NCI-H1694 treated with DMSO at 0.1 percent for 48 hours (cell line): ENCODE results near the gene PHF1.
A peak's percentile ranks its signal among the peaks of the same experiment; 100 is the strongest.
"Not testable (repeated sequence)": the region's sequence is repeated elsewhere in the genome, so short reads cannot be mapped to it uniquely, and the experiment has no call there.

Experiments
- DNase-seq: peaks from one replicate; lab custom pipeline; 2025; lab: John Stamatoyannopoulos, UW

Gene PHF1

DNA sequence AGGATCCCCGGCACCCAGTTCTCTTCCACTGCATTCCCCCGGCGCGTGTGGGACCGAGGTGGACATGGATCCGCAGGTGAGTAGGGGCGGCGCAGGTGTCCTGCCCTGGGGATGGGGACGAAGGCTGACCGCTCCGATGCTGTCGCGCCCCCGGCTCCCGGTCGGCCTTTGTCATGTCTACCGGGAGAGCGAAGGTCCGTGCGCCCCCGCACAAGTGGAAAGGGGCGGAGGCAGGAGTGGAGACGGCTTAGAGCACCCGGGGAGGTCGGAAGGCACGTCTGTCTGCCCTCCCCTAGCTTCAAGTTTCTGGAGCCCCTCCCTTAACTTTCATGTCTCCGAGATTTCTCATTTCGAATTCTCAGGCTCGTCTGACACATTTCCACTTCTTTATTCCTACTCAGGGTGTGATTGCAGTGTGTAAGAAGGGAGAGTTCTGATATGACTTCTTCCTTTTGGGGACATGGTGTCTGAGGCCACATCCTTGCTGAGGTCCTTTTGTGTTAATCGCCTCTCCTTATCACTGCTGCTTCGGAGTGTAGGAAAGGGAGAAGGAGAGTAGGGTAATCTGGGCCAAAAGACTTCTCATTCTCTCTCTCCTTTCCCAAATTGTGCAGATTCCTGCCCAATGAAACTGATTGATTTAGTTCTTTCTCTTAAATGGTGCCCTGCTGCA, 18.8 kb upstream of the PHF1 start:
- no peak for DNase-seq

DNA sequence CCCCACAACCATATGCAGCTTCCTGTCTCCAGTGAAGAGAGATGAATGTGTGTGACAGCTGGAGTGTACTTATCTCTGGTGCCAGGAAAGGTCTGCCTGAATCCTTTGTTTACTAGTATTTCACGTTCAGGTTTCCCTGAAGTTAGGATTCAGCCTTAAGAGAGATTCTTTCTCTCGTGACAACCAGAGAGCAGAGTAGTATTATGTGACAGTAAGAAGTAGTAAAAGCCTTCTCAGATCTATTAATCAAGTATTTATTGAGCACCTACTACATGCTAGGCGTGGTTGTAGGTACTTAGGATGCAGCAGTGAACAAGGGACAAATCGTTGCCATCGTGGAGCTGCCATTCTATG, 18.2 kb upstream of the PHF1 start:
- peak; percentile 41 for DNase-seq

- no peak for DNase-seq
These were observed 17.8 kb upstream of the PHF1 start for GRCh38 chr6:33392979-33393378.

DNA sequence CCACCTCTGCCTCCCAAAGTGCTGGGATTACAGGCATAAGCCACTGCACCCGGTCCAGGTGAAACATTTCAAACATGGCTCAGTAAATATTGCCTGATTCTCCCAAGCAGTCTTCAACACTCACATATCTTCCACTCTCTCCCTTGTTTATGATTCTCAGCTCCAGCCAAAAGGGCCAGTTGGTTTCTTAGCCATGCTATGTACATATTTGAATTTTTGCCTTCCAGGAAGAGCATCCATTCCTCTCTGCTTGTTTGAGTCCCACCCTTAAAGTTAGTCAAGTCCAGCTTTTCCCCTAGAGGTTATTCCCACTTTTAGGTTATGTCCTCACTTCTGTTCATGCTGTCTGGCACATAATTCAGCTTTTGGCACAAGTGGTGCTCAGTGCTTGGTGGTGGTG, 13.3 kb upstream of the PHF1 start:
- DNase-seq, result no peak

DNA sequence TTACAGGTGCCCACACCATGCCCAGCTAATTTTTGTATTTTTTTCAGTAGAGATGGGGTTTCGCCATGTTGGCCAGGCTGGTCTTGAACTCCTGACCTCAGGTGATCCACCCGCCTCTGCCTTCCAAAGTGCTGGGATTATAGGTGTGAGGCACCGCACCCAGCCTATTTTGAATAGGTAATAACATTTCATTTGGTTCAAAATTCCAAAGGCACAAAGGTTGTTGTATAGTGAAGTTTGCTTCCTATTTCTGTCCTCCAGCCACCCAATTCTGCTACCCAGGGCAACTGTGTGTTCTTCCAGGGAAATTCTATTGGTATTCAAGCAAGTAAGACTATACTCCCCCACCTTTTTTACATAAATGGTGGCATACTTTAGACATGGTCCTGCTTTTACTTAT, 12.2 kb upstream of the PHF1 start:
- not testable (repeated sequence) for DNase-seq

- DNase-seq, result not testable (repeated sequence)
These were observed 10.9 kb upstream of the PHF1 start for GRCh38 chr6:33399881-33400280.

- DNase-seq, result no peak
These were observed 5.9 kb upstream of the PHF1 start for GRCh38 chr6:33404884-33405283.

- no peak for DNase-seq
These were observed 5.4 kb upstream of the PHF1 start for GRCh38 chr6:33405386-33405940.

DNA sequence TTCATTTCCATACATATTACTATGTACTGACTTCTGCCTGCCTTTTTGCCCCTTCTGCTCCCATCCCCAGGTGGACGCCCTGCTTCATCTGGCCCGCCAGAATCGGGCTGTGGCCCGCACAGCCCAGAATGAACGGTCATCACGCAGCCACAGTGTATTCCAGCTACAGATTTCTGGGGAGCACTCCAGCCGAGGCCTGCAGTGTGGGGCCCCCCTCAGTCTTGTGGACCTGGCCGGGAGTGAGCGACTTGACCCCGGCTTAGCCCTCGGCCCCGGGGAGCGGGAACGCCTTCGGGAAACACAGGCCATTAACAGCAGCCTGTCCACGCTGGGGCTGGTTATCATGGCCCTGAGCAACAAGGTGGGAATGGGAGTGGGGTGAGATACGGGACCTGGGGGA, 4.7 kb upstream of the PHF1 start:
- no peak for DNase-seq

DNA sequence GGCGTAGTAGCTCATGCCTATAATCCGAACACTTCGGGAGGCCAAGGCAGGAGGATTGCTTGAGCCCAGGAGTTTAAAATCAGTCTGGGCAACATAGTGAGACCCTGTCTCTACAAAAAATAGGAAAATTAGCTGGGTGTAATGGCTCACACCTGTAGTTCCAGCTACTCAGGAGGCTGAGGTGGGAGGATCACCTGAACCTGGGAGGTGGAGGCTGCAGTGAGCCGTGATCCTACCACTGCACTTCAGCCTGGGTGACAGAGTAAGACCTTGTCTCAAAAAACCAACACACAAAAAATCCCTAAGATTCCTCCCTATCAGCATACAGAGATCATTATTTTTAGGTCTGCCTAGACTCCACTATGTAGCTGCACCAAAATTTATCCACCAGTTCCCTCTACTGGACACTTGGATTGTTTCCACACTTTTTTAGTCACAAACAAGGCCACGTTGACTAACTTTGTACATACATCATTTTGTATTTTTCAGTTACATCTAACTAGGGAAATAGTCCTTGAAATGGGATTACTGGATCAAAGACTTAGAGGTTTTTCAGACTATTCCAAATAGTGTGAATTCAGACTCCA, 3.6 kb upstream of the PHF1 start:
- DNase-seq, result no peak

DNA sequence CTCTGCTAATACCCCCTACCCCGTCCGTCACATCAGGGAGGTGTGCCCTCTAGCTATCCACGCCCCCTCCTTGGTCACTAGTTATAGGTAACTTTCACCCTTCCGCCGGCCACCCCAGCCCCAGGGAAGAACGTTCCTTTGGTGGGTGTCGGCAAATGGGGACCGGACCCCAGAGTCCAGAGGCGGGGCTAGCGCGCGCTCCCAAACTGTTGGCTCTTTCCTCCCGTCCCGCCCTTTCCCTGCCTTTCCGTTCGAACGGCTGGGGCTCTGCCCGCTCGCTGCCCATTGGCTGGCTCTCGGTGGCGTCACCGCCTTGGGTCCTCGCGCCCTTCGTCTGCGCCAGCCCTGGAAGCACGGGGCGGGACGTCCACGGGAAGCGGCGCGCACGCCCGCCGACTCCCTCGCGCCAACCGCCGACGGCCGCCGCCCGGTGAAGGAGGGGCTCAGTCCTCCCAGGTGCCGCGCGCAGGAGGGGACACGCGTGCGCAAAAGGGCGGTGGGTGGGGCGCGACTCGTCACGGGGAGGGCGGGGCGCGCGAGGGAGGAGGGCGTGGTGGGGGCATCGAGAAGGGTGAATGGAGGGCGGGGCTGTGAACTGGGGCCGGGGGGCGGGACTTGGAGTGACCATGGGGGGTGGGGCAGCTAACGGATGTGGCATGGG, 634 bp upstream of the PHF1 start:
- DNase-seq, result peak; percentile 92

GRCh38 chr6:33411632-33412005, 805 bp downstream of the PHF1 start:
- no peak for DNase-seq

DNA sequence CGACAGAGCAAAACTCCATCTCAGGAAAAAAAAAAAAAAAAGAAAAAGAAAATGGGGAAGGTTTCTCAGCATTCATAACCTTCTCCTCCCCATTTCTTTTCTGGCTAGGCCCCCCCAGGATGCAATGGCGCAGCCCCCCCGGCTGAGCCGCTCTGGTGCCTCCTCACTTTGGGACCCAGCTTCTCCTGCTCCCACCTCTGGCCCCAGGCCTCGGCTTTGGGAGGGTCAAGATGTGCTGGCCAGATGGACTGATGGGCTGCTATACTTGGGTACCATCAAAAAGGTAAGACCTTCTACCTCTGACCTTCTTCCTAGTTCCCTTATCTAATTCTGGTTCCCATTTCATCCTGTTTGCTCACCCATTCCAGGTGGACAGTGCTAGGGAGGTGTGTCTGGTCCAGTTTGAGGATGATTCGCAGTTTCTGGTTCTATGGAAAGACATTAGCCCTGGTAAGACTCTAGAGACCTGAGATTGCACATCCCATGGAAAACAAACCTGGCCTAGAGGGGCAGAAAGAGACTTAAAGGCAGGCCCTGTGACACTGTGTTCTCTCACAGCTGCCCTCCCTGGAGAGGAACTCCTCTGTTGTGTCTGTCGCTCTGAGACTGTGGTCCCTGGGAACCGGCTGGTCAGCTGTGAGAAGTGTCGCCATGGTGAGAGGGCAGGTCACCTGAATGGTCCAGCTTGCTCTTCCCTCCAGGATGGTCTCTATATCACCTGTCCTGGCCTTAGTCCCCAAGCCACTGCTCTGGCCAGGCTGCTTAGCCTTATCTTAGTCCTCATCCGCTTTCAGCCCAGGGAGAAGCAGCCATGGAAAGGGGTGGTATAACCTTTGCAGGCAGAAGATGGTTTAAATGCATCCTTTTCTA, 1.6 kb downstream of the PHF1 start:
- DNase-seq, result no peak

DNA sequence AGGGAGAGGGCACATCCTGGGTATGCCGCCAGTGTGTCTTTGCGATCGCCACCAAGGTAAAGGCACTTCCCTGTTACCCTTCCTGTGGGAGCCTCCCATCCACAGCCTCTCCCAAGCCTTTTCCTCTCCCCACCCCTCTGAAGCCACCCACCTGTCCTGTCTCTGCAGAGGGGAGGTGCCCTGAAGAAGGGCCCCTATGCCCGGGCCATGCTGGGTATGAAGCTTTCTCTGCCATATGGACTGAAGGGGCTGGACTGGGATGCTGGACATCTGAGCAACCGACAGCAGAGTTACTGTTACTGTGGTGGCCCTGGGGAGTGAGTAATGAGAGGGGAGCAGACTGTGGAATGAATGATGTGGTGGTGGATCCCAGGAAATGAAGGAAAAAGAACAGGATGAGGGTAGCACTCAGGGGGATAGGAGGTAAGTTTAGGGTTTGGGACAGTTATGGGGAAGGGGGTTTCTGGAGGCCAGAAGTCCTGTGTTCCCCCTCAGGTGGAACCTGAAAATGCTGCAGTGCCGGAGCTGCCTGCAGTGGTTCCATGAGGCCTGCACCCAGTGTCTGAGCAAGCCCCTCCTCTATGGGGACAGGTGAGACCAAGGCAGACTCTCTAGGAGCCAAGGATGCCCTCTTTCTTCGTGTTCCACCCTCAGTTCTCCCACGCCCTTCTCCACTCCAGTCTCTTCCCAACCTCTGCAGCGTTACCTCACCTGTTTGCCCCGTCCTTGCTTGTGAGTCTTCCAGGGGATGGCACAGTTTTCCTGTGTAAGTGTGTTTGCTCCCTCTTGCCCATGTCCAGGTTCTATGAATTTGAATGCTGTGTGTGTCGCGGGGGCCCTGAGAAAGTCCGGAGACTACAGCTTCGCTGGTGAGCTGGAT, 2.7 kb downstream of the PHF1 start:
- DNase-seq, result no peak

DNA sequence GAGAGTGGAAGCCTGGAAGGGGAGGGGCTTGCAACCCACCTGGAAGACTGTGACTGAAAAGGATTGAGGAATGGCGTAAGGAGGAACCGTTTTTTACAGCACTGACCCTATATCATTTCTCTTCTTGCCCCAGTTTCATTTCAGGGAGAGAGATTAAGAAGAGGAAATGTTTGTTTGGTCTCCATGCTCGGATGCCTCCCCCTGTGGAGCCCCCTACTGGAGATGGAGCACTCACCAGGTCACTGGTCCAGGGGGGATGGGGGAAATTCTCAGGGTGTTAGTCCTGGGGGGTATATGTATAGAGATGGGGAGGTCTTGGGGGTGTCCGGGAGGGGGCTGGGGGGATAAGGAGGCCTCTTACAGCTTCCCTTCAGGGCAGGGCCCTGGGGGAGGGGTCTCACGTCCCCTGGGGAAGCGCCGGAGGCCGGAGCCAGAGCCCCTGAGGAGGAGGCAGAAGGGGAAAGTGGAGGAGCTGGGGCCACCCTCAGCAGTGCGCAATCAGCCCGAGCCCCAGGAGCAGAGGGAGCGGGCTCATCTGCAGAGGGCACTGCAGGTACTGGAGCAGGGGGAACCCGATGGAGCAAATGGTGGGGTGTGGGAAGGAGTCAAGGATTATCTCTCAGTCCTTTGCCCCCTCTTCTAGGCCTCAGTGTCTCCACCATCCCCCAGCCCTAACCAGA, 3.9 kb downstream of the PHF1 start:
- DNase-seq, result no peak

DNA sequence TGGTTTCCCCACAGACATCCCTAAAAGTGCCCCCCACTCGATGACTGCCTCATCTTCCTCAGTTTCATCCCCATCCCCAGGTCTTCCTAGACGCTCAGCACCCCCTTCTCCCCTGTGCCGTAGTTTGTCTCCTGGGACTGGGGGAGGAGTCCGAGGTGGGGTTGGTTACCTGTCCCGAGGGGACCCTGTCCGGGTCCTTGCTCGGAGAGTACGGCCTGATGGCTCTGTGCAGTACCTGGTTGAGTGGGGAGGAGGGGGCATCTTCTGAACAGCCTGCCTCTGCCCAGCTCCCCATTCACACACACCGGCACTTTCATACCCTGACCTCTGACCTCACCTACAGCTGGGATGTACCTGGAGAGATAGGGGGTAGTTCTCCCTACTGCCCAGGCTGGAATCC, 5.0 kb downstream of the PHF1 start:
- no peak for DNase-seq

DNA sequence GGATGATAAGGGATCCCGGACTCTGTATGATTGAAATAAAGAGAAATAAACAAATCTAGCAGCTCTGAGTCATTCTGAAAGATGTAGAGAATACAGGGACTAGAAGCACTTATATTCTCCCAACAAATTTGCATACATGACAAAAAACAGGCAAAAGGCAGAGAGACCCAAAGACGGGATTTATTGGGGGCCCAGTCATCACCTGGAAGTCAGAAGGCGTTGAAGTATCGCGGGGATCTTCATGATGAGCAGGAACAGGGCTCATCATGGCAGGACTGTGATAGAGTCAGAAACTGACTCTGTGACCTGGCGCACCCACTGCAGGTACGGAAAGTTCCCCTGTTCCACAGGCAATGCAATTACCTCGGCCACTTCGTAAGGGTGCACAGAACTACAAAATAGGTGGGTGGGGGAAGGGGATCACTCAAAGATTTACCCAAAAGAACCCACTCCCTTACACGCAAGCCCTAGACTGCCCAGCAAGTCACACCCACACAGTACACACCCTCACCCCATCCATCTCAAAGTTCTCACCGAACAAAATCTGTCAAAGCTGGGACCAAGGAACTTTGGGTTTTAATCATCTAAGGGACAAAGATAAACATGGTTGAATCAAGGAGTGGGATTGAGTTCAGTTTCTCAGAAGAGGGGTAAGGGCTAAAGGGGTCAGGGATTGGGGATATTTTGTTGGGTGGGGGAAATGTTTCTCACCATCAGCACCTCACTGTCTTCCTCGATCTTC, 5.7 kb downstream of the PHF1 start:
- DNase-seq, result no peak

DNA sequence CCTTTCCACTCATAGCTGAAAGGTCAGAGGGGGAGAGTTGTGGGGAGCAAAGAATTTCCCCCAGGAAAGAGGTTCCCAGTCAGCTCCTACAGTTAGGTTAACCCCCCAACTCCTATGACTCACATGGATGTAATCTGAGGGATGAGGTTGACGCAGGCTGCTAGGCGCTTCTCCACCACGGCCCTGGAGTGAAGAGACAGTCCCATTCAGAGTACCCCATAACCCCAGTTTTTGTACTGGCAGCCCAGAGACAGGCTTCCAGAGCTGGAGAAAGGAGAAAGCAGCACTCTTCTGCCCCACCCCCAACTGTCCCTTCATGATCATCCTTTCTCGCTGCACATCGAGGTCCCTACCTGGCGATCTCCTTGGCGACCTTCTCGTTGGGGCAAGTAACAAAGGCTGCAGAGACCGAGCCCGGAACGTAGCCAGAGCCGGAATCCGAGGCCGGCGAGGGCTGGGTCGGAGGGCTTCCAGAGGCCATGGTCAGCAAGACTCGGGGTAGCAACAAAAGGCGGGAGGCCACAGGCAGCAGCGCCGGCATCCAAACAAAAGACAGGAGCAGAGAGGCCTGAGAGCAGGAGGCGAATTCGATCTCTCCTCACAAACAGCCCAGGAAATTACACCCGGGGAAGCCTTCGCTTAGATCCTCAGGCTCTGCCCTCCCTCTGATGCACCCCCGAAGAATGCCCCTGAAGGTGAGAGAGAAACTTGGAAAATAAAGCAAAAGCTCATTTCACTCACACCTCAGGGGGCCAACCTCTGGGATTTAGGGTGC, 6.5 kb downstream of the PHF1 start:
- DNase-seq, result no peak

DNA sequence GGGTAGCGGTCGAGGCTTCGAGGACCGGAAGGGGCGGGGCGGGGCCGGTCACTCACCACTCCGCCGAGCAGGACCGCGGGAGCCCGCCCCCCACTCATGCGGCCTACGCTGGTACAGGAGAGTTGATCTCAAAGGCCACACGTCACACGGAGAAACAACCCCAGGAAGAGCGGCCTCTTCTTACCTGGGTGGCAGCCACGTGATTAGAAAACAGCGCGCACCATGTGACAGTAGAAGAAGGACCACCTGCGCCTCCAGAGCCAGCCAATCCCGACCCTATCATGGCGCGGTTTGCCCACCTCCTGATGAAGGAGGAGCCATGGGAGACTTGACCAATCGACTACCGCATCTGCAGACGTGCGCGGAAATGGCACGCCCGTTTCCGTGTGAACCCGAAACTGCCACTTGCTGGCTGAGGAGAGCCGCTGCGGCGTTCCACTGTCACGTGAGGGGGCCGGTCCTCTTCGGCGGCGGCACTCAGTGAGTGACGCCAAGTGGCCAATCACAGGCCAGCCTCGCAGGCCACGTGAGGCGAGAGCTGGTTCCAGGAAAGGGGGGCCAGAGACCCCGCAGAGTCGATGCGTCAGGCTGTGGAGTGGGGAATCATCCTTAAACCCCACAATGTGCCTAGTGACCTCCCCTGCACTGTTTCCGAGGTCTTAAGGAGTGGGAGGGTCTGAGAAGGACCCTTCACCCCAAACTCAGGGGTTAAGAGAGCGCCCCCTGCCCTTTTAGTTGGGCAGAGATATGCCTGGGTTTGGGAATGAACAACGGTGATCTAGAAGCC, 7.3 kb downstream of the PHF1 start, which contains the start of gene CUTA:
CUTA (minus strand) TSS at position 205 of the 787 bp plus-strand sequence; CDS start at position 98, 107 bp downstream.
- DNase-seq, result peak; percentile 98
